HG02642 (cell line): ENCODE data around the gene CENPC.
"Not testable (repeated sequence)": the region's sequence is repeated elsewhere in the genome, so short reads cannot be mapped to it uniquely, and the experiment has no call there.

ENCODE experiments used
- ATAC-seq: cut with Tn5 transposase; IDR thresholded peaks from one replicate; pipeline ENCODE4 v1.9.1; 2021; ENCODE audit warnings: mild to moderate bottlenecking; ENCODE audit not compliant: unreplicated experiment, poor library complexity

Gene CENPC

DNA sequence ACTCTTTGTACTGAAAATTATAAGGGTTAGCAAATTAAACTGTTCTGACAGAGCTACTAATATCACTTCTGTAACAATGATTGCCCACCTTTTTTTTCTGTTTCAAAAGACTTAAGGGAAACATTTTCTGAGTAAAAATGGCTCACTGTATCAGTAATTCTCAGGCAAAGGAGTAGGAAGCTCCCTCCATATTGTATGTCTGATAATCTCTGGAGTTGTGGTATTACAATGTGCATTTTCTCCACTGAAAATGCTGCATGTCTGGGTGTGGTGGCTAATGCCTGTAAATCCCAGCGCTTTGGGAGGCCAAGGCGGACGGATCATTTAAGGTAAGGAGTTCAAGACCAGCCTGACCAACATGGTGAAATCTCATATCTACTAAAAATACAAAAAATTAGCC lies 8.8 kb upstream of the CENPC start:
- ATAC-seq: no peak

DNA sequence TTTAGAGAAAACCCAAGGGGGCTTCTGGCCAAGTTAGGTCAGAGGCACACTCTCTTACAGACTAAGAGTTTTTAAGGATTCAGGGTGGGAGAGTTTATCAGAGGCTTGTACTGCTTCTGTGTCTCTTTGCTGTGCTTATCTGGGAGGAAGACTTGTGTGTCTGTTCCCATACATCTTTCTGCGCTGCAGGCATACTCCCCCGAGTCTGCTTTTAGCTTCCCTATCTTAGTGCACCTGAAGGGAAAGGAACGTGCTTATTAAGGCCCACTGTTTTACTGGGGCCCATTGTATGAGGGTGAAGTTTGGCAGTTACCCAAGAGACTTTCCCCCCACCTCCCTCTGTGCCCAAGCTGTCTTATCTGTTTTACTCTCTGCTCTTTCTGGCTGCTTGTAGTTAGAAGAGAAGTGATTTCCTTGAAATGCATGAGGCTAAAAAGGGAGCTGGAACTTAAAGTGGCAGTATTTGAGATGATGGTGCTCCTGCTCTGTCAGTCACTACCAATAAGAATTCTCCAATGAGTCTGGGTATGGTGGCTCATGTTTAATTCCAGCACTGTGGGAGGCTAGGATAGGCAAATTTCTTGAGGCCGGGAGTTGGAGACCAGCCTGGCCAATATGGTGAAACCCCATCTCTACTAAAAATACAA lies 7.0 kb upstream of the CENPC start:
- not testable (repeated sequence) for ATAC-seq

DNA sequence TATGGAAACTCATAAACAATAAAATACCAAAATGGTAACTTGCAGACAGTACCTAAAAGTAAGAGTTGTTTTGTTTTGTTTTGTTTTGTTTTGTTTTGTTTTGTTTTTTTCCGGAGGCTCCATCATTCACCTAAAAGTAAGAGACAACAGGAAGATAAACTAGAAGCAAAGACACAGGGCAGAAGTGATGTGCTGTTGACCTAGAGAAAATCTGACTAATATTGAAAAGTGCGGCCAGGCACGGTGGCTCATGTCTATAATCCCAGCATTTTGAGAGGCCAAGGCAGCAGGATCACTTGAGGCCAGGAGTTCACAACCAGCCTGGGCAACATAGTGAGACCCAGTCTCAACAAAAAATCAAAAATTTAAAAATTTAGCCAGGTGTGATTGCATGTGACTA lies 5.6 kb upstream of the CENPC start:
- ATAC-seq: peak; percentile 27

DNA sequence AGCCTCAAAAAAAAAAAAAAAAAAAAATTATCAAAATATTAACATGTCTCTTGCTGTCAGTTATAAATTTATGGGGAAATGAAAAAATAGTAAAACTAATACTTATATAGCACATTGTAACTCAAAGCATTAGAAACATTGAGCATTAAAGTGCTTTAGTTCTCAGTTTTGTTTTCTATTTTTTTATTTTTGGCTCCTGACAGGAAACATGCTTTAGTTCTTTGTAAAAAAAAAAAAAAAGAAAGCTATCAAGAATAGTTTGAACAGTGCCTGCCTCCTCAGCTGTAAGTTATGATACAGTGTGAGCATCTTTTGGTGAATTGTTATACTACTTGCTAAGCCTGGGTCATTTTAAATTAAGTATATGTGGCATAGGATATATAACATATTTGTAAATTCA lies 5.1 kb upstream of the CENPC start:
- ATAC-seq: peak; percentile 40

DNA sequence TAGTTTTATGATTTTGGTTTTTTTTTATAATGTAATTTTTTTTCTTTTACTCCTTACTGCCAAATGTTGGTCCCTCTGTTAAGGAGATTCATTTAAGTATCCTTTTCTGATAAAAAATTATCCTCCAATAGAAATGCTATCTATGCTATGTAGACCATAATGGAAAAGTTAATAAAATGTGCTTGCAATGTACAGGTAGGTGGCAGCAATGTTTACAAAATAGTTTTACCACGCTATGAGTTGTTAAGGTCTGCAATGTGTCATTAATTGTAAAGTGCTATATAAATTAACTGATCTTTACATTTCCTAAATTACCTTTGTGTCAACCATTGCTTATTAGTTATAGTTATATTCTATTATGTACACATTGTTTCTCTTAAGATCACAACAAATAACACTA lies 3.8 kb upstream of the CENPC start:
- ATAC-seq: peak; percentile 14

DNA sequence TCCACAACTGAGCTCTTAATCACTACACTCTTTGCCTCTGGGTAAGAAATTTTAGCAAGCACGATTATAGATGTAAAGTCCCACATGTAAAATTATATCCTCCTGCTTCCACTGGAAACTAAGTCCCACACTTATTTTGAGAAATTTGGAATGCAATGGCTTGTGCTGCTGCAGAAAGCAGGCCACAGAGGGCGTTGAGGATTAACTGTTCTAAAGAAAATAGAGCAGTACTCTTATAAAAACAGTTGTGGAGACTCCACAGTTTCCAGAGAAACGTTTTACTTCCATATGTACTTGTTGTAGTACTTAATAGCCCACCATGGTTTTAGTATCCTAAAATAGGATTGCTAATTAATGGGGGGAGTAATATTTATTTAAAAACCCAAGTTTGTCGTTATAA lies 1.7 kb upstream of the CENPC start:
- ATAC-seq: no peak

DNA sequence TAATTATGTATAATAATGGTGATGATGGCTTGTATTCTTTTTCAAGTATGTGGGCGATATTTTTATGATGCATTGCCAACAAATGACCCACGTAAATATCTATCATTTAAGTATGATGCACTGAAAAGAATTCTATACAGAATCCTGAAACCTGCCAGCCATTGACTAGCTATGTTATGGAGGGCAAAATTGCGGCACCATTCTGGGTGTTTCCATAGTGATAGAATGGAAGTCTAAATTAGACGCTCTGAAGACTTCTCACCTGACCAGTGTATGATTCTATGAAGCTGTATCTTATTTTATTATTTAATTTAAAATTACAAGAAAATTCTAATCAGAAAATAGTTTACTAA lies 677 bp upstream of the CENPC start:
- ATAC-seq: no peak

DNA sequence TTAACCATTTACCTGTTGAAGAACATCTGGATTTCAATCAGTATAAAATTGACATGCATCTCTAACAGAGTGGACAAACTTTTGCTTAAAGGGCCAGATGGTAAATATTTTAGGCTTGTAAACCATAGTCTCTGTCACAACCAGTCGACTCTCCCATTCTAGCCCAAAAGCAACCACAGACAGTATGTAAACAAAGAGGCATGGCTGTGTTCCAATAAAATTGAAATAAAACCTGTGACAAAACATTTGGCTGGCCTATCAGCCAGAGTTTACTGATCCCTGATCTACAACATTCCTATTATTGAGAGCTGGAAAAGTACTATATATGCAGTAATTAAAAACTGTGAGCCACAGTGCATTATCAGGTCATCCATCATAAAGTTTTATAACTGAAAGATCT lies 3.2 kb downstream of the CENPC start:
- no peak for ATAC-seq

DNA sequence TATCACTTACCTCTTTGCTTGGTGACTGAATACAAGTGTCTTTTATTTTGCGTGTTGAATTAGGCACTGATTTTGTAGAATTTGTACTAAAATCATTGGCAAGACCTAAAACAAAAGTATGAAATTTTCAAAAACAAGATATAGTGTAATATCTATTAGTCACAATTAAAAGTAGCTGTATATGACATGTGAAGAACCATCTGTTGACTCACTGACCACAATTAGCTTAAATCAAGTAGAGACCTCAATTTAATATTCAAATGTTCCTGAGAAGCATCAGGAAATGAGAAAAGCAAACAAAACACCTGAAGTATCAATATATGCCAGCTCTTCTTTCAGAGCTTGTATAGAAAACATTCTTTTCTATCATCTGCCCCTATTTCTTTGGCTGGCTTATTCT lies 5.5 kb downstream of the CENPC start:
- no peak for ATAC-seq

DNA sequence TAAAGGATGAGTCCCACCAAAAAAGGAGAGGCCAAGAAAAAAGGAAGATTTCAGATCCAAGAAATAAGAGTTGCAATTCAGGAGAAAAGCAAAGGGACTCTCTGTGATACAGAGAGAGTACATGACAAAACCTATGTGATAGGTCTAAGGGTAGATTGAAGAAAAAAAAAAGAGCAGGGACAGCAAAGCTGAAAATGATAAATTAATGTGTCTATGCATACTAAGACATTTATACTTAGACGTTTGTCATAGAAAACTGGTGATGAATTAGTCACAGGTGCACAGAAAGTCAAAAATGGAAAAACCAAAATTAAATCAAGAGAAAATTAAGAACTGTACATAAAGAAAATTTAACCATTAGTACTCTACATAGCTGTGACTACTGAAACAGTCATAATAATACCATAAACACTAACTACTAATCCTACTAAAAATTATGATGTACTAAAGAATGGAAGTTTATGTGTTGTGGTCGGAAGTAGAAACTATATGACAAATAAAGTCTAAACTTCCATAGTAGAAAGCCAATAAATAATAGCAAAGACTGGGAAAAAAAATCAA lies 9.9 kb downstream of the CENPC start:
- no peak for ATAC-seq

DNA sequence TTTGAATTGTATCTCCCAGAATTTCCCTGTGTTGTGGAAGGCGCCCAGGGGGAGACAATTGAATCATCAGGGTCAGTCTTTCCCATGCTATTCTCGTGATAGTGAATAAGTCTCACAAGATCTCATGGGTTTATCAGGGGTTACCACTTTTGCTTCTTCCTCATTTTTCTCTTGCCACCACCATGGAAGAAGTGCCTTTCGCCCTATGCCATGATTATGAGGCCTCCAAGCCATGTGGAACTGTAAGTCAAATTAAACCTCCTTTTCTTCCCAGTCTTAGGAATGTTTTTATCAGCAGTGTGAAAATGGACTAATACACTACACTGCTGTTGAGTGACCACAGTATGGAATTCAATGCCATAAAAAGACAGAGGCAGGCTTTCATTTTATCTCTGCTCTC lies 12.2 kb downstream of the CENPC start:
- no peak for ATAC-seq

DNA sequence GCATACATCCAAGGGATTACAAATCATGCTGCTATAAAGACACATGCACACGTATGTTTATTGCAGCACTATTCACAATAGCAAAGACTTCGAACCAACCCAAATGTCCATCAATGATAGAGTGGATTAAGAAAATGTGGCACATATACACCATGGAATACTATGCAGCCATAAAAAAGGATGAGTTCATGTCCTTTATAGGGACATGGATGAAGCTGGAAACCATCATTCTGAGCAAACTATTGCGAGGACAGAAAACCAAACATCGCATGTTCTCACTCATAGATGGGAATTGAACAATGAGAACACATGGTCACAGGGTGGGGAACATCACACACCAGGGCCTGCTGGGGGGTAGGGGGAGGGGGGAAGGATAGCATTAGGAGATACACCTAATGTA lies 12.9 kb downstream of the CENPC start:
- not testable (repeated sequence) for ATAC-seq

DNA sequence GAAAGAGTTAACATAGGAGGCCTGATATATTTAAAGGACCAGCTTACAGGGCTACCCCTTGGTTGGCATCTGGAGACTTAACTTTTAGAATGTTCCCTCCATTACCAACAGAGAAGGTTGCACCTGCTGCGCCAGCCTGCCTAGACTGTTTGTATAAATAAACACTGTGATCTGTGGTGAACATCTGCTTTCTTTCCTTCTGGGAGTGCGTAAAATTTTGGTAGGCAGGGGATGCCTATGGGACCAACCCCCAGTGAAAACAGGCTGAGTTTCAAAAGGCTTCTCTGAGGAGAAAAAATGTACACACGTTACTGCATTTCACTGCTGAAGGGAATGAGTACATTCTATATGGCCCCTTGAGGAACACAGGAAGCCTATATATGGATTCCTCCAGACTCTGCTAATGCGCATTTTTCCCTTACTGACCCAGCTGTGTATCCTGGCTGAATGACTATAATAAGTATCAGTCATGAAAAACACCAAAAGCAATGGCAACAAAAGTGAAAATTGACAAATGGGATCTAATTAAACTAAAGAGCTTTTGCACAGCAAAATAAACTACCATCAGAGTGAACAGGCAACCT lies 13.8 kb downstream of the CENPC start:
- ATAC-seq: no peak

DNA sequence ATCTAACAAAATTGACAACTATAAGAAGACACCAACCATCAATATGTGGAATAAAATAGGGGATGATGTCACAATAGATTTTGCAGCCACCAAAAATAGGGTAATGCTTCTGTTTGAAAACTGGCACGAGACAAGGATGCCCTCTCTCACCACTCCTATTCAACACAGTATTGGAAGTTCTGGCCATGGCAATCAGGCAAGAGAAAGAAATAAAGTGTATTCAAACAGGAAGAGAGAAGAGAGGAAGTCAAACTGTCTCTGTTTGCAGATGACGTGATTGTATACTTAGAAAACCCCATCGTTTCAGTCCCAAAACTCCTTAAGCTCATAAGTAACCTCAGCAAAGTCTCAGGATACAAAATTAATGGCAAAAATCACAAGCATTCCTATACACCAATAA lies 21.2 kb downstream of the CENPC start:
- ATAC-seq: not testable (repeated sequence)

DNA sequence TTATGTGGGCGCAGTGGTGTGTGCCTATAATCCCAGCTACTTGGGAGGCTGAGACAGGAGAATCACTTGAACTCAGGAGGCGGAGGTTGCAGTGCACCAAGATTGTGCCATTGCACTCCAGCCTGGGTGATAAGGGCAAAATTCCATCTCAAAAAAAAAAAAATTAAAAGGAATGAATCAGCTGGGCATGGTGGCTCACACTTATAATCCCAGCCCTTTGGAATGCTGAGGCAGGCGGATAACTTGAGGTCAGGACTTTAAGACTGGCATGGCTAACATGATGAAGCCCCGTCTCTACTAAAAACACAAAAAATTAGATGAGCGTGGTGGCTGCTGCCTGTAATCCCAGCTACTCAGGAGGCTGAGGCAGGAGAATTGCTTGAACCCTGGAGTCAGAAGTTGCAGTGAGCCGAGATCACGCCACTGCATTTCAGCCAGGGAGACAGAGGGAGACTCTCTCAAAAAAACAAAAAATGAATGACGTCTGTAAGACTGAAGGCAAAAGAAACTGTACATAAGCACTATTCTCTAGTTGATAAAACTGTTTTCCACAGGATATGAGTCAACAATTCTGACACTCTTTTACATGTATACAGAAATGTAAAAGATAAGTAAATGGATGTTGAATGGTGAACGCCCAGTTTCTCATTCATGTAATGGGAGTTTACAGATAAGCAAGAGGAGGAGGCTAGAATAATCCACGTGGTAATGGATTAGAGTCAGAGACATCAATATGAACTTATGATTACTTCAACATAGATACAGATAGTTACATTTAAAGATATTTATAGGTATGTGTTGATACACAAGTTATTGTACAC lies 22.2 kb downstream of the CENPC start:
- no peak for ATAC-seq

DNA sequence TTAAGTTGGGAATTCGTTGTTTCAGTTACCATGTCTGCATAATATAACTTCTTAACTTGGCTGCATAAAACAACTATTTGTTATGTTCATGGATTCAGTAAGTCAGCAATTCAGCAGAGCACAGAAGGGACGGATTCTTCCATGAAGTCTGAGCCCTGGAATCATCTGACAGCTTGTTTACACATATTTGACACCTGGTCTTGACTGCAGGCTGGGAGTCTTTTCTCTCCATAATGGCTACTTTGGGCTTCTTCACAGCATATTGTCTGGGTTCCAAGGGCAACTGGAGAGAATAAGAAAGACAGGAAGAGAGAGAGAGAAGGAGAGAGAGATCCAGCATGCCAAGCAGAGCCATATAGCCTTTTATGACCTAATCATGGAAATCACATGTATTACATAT lies 23.1 kb downstream of the CENPC start:
- no peak for ATAC-seq

DNA sequence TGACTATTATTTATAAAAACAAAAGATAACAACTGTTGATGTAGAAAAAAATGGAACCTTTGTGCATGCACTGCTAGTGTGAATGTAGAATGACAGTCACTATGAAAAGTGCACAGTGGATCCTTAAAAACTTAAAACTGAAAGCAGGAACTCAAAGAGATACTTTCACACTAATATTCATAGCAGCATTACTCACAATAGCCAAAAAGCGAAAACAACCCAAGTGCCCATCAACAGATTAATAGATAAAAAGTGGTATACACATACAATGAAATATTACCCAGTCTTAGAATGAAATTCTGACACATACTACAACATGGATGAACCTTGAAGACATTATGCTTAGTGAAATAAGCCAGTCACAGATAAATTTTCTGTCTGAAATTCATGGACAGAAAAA lies 23.8 kb downstream of the CENPC start:
- peak; percentile 68 for ATAC-seq

DNA sequence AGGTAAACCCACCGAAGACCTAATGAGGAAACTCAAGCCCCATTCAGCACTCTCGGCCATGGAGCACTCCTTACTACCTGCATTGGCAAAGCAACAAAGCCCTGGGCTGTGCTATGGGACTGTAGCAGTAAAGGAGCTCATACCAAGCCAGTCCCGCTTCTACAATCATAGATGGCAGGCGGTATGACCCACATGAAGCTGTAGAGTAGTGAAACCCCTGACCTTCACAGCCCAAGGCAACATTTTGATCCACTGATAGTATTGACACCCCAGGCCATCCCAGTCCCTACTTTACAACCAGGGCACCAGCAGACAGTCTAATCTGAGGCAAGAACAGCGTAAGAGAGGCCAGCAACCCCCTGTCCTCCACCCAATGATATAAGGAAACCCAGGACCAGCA lies 25.2 kb downstream of the CENPC start:
- ATAC-seq: no peak

DNA sequence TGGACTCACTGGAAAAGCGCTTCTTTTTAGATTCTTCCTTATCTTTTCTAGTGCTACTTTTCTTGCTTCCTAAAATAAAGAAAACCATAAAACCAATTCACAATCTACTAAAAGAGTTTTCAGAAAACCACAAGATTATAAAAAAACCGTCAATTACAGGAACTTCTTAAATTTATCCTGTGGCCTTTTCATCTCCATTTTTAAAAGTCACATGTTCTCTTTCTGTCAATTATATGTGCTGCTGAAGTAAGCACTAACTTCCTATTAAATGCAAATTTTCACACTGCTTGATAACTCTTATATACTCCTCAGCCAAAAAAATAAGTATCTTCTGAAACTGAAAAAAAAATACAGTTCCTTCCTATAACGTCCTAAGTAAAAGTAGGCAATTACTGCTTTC lies 32.8 kb downstream of the CENPC start:
- ATAC-seq: no peak

DNA sequence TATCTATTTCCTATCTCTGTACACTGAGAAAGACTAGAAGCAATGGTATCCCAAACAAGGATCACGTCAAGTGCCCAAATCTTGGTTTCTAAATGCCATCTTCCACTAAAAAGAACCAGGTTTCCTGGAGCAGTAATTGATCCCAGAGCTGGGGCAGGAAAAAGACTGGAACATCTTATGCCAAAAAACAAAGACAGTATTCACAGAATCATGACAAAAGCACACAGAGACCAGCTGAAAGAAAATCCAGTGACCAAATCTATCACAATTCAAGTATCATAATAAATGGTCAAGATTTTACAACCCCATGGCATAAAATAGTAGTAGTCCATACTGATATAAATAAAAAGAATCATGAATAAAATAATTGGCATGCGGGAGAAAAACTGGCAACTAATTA lies 44.9 kb downstream of the CENPC start:
- ATAC-seq: no peak

DNA sequence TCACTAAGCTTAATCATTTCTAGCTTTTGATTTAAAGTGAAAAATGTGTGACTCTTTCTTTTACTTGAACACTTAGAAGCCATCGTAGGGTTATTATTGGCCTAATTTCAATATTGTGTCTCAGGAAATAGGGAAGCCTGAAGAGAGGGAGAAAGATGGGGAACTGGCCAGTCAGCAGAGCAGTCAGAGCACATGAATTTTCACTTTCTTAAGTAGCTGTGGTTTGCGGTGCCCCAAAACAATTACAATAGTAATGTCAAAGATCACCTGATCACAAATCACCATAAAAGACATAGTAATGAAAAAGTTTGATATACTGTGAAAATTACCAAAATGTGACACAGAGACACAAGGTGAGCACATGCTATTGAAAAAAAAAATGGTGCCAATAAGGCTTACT lies 45.5 kb downstream of the CENPC start:
- no peak for ATAC-seq
